Activated T-cell treated with anti-CD3 and anti-CD28 coated beads, Interleukin-2, amount 50 U/mL, for 4 hours (primary cell): ENCODE data around the gene STEAP2. TPM values are rescaled to one million over a fixed set of nuclear protein-coding genes. Genes with fewer than 3 reads are reported as not detected.

Experiments
- ATAC-seq, 2 donors: fragments of 200-7000 bp; cut with Tn5 transposase; one replicate each; pipeline ENCODE4 v1.10.0; 2021
- DNase-seq: peaks from one replicate; pipeline ENCODE4 v3.0.0-alpha.2; 2020
- H3K27me3 Mint-ChIP-seq: one replicate; pipeline ENCODE4 v1.8.0; 2021; ENCODE audit warnings: low read depth, mixed read lengths
- H3K36me3 Mint-ChIP-seq: one replicate; pipeline ENCODE4 v1.8.0; 2022; ENCODE audit warnings: mixed read lengths; ENCODE audit not compliant: insufficient read depth
- H3K4me1 Mint-ChIP-seq: one replicate; pipeline ENCODE4 v1.8.0; 2021; ENCODE audit warnings: low read depth, mixed read lengths
- H3K4me3 Mint-ChIP-seq: one replicate; pipeline ENCODE4 v1.8.0; 2021; ENCODE audit warnings: mild to moderate bottlenecking, moderate library complexity, mixed read lengths
- H3K9me3 Mint-ChIP-seq: one replicate; pipeline ENCODE4 v1.8.0; 2021; ENCODE audit warnings: mixed read lengths
- total RNA-seq, 3 donors: library from RNA; stranded (reverse); gene quantifications; one replicate each; pipeline ENCODE4 v1.2.1, GENCODE V29; 2021

STEAP2 gene
- total RNA-seq = under 1 TPM in 2 of 3 donors, not detected in 1; 0.08 to 0.14 TPM

DNA sequence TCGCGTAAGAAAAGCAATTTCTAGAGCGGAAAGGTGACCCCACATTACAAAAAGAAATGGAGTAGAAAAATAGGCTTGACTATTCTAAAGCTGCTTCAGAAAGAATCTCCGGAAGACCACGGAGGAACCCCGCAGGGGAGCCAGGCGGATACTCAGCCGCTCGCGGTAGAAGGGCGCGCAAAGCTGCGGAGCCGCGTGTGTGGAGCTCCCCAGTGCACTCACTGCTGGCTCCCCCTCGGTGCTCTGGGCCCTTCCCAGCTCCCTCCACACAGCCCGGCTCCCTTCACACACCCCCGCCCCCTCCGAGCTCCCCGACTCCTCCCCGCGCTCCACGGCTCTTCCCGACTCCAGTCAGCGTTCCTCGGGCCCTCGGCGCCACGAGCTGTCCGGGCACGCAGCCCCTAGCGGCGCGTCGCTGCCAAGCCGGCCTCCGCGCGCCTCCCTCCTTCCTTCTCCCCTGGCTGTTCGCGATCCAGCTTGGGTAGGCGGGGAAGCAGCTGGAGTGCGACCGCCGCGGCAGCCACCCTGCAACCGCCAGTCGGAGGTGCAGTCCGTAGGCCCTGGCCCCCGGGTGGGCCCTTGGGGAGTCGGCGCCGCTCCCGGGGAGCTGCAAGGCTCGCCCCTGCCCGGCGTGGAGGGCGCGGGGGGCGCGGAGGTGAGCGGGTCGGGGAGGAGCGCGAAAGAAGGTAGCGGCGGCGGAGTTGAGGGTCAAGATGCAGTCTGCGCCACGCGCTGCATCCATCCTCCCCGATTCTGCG lies at the start of gene STEAP2:
TSS of gene STEAP2 (plus strand) at position 350 of the 758 bp plus-strand sequence. CDS start 13,343 bp downstream, outside the sequence.
- H3K36me3 Mint-ChIP-seq = no peaks in the 10 kb centered on the region
- H3K27me3 Mint-ChIP-seq = peaks cover 15% of the 10 kb centered on the region
- no peaks in the 10 kb centered on the region for H3K9me3 Mint-ChIP-seq
- ATAC-seq (peak; percentile 86 to 94), DNase-seq (no peak)
- H3K4me1 Mint-ChIP-seq = peaks cover 2% of the 10 kb centered on the region
- no peak within 1 kb of the TSS for H3K4me3 Mint-ChIP-seq

DNA sequence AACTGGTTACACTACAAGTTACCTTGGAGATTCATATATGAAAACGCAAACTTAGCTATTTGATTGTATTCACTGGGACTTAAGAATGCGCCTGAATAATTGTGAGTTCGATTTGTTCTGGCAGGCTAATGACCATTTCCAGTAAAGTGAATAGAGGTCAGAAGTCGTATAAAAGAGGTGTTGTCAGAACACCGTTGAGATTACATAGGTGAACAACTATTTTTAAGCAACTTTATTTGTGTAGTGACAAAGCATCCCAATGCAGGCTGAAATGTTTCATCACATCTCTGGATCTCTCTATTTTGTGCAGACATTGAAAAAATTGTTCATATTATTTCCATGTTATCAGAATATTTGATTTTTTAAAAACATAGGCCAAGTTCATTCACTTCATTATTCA lies 48.0 kb upstream of the STEAP2 start:
- DNase-seq (no peak), ATAC-seq (no peak)
- no peaks in the 10 kb centered on the region for H3K9me3 Mint-ChIP-seq
- no peaks in the 10 kb centered on the region for H3K4me1 Mint-ChIP-seq
- H3K27me3 Mint-ChIP-seq = peaks cover 13% of the 10 kb centered on the region
- no peaks in the 10 kb centered on the region for H3K36me3 Mint-ChIP-seq
- H3K4me3 Mint-ChIP-seq = no peak overlapping the region

DNA sequence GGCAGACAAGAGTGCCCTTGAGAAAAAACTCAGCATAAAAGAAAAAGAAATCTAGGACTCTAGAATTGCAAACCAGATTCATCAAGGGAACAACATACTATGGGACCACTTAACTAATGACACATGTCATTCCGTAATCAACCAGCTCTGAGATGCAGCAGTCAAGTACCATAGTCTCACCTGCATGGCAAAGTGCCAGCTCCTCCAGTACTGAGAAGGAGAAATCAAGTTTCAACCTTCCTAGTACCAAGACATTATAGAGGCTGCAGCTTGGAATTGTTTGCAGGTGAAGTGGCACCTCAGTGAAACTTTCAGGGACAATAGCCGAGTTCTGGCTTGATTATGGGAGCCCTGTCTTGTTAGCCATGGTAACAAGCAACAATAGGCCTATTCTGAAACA lies 45.8 kb upstream of the STEAP2 start:
- H3K4me3 Mint-ChIP-seq = no peak overlapping the region
- ATAC-seq (no peak), DNase-seq (no peak)
- H3K36me3 Mint-ChIP-seq = no peaks in the 10 kb centered on the region
- peaks cover 4% of the 10 kb centered on the region for H3K9me3 Mint-ChIP-seq
- H3K27me3 Mint-ChIP-seq = peaks cover 11% of the 10 kb centered on the region
- no peaks in the 10 kb centered on the region for H3K4me1 Mint-ChIP-seq

DNA sequence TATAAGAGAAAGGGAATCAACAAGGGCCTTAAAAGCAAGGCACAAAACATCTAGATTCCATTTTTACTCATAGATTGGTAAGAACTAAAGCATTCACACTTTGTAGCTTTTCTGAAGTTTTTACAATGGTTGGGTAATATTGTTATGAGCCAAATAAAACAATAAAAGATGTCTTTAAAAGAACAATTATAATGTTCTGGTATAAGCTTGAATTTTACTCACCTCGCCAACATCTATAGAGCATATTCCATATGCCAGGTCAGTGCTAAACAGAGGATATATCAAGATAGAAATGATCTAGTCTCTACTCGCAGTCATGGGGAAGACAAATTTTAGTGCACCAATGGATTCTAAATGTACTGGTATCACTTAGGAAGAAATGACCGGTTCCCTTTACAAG lies 45.4 kb upstream of the STEAP2 start:
- Mint-ChIP-seq H3K27me3 (peaks cover 16% of the 10 kb centered on the region), H3K9me3 (peaks cover 4% of the 10 kb centered on the region), H3K4me1 (no peaks in the 10 kb centered on the region), H3K36me3 (no peaks in the 10 kb centered on the region), H3K4me3 (no peak overlapping the region)
- DNase-seq (no peak), ATAC-seq (no peak)

DNA sequence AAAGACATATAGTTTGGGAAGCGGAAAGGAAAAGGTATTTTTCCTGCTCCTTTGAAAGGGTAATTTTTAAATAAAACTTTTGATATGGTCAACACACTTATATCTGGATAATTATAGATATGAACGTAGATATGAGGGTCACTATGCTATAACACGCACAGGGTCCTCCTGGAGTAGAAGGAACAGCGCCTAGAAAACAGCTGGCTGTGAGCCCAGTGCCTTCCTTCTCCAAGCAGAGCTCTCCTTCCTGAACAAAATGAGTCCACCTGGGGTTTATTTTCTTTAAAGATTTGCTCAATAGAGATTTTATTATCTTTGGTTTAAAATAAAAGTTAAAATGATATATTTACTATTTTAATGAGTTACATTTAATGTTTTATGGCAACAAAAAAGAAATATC lies 44.2 kb upstream of the STEAP2 start:
- ATAC-seq (no peak), DNase-seq (no peak)
- Mint-ChIP-seq H3K36me3 (no peaks in the 10 kb centered on the region), H3K4me3 (no peak overlapping the region), H3K4me1 (no peaks in the 10 kb centered on the region), H3K9me3 (peaks cover 4% of the 10 kb centered on the region), H3K27me3 (peaks cover 24% of the 10 kb centered on the region)

DNA sequence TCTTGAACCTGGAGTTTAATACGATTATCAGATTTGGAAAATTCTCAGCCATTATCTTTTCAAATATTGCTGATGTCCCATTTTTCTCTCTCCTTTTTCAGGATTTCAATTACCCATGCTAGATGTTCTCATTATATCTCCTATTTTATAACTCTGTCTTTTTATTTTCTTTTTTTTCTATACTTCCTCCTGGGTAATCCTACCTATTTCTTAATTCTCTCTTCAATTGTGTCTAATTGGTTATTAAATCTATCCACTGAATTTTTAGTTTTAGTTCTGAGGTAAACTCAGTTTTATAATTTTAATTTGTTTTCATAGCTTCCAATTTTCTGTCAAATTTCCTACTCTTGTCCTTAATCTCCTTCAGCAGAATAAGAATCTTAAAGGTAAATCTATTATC lies 41.6 kb upstream of the STEAP2 start:
- no peak for DNase-seq
- Mint-ChIP-seq H3K27me3 (peaks cover 26% of the 10 kb centered on the region), H3K36me3 (no peaks in the 10 kb centered on the region), H3K4me3 (no peak overlapping the region), H3K4me1 (no peaks in the 10 kb centered on the region), H3K9me3 (peaks cover 4% of the 10 kb centered on the region)
- no peak for ATAC-seq

DNA sequence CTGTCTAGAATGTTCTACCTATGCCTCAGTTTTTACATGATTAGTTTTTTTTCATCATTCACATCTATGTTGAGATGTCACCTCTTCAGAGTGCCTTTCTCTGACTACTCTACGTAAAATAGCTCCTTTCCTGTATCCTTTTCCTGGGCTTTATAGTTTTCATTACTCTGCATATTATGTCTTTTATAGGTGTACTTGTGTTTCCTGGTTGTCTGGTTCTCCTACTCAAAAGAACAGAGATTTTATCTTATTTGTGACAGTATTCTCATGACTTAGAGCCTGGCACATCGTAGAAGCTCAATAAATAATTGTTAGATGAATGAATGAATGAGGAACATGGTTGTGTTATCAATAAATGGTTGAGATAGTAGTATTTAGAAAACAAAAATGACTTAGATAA lies 39.4 kb upstream of the STEAP2 start:
- DNase-seq (no peak), ATAC-seq (no peak)
- no peaks in the 10 kb centered on the region for H3K4me1 Mint-ChIP-seq
- H3K4me3 Mint-ChIP-seq = no peak overlapping the region
- peaks cover 21% of the 10 kb centered on the region for H3K27me3 Mint-ChIP-seq
- no peaks in the 10 kb centered on the region for H3K36me3 Mint-ChIP-seq
- H3K9me3 Mint-ChIP-seq = peaks cover 4% of the 10 kb centered on the region

DNA sequence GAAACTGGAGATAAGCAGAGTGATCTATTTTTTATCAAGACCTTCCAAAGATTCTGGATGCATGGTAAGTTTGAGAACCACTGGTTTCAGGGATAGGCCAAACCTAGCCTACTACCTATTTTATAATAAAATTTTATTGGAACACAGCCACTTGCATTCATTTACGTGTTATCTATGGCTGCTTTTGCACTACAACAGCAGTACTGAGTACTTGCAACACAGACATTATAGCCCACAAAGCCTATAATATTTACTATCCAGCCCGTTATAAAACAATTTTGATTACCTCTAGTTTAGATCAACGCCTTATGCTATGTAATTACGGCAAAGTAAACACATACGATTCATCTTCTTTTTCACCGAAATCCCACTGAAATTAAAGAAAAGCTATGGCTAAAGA lies 38.9 kb upstream of the STEAP2 start:
- no peak for ATAC-seq
- no peaks in the 10 kb centered on the region for H3K4me1 Mint-ChIP-seq
- peaks cover 4% of the 10 kb centered on the region for H3K9me3 Mint-ChIP-seq

DNA sequence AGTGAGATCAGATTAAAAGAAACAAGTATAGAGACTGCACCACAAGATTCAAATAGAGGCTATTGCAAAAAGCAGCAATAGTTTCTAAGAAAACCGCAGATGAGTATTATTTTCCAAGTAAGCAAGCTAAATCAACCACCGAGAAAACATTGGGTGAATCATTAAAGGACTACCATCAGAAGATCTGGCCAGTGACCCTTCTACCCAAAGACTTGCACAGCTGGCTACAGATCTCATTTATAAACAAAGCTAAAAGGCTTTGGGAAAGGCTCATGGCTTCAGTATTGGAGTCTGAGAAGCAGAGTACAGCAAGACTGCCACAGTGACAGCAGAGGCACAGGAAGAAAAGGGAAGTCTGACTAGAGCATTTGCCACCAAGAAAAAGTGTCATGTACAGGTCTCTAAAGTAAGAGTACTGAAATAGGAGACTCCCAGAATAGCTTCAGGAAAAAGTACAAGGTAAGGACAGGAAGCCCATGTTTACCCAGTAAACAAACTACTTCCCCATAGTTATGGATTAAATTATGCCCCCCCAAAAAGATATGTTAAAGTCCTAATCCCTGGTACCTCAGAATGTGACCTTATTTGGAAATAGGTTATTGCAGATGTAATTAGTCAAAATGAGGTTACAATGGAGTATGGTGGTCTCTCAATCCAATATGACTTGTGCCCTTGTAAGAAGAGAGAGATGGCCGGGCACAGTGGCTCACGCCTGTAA lies 38.3 kb upstream of the STEAP2 start:
- Mint-ChIP-seq H3K4me1 (no peaks in the 10 kb centered on the region), H3K9me3 (peaks cover 4% of the 10 kb centered on the region), H3K27me3 (peaks cover 21% of the 10 kb centered on the region), H3K36me3 (no peaks in the 10 kb centered on the region), H3K4me3 (no peak overlapping the region)
- ATAC-seq (no peak), DNase-seq (no peak)

More for the DNA sequence above, 38.9 kb upstream of the STEAP2 start:
- Mint-ChIP-seq H3K36me3 (no peaks in the 10 kb centered on the region), H3K4me3 (no peak overlapping the region), H3K27me3 (peaks cover 21% of the 10 kb centered on the region)
- DNase-seq = no peak

DNA sequence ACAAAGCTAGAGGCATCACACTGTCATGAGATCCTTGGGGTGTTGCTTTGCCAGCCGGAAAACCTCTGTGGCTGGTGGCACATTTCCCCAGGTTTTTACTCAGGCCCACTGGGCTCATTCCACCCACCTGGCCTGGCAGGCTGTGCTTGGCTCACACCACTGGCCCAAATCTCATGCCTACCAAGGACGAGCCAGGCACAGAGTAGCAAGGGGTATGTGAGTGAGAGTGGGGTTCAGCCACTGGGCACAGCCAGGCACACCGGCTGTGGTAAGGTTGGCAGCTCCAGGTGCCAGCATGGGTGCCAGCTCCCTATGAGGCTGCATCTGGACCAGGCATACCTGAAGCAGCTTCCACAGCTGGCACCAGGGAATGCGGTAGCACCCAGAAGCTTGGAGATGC lies 35.9 kb upstream of the STEAP2 start:
- peaks cover 13% of the 10 kb centered on the region for H3K4me1 Mint-ChIP-seq
- no peak for DNase-seq

DNA sequence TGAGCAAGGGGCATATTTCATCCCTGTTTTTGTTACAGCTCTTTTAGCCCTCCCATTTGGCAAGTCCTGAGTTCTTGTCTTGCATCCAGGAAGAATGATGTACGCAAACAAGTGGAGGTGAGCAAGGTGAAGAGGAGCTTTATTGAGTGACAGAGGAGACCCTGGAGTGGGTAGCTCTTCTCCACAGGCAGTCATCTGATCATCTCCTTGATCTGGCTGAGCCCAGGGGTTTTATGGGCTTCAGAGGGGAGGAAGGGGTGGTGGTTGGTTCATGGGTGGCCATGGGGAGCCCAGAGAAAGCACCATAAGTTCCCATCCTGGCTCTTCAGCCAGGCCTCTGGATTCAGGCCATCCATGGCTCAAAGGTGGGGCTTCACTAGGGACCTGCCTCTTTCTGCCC lies 35.3 kb upstream of the STEAP2 start:
- no peaks in the 10 kb centered on the region for H3K36me3 Mint-ChIP-seq
- ATAC-seq (no peak), DNase-seq (no peak)
- no peak overlapping the region for H3K4me3 Mint-ChIP-seq
- H3K9me3 Mint-ChIP-seq = no peaks in the 10 kb centered on the region
- H3K4me1 Mint-ChIP-seq = peaks cover 13% of the 10 kb centered on the region
- peaks cover 15% of the 10 kb centered on the region for H3K27me3 Mint-ChIP-seq

More for the DNA sequence above, 35.9 kb upstream of the STEAP2 start:
- no peaks in the 10 kb centered on the region for H3K36me3 Mint-ChIP-seq
- no peak for ATAC-seq
- no peak overlapping the region for H3K4me3 Mint-ChIP-seq
- peaks cover 20% of the 10 kb centered on the region for H3K27me3 Mint-ChIP-seq
- no peaks in the 10 kb centered on the region for H3K9me3 Mint-ChIP-seq

DNA sequence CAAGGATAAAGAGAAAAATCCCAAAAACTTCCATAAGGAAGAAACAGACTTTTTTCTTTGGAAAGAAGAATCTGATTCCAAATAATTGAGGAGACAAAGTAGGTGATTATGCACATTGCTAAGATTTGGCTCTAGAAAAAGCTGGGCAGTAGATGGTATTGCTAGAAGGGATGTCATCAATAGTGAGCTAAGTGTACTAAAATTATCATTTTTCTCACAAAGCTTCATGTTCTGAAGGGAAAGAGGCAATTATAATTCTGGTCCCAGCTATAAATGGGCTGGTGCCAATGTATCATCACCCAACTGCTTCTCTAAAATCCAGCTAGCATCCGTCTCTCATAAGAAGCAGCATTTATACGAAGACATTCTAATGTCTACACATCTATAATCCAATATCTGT lies 33.4 kb upstream of the STEAP2 start:
- peaks cover 2% of the 10 kb centered on the region for H3K27me3 Mint-ChIP-seq
- ATAC-seq = no peak
- H3K4me3 Mint-ChIP-seq = no peak overlapping the region
- H3K4me1 Mint-ChIP-seq = peaks cover 13% of the 10 kb centered on the region
- DNase-seq = no peak
- no peaks in the 10 kb centered on the region for H3K9me3 Mint-ChIP-seq
- no peaks in the 10 kb centered on the region for H3K36me3 Mint-ChIP-seq

DNA sequence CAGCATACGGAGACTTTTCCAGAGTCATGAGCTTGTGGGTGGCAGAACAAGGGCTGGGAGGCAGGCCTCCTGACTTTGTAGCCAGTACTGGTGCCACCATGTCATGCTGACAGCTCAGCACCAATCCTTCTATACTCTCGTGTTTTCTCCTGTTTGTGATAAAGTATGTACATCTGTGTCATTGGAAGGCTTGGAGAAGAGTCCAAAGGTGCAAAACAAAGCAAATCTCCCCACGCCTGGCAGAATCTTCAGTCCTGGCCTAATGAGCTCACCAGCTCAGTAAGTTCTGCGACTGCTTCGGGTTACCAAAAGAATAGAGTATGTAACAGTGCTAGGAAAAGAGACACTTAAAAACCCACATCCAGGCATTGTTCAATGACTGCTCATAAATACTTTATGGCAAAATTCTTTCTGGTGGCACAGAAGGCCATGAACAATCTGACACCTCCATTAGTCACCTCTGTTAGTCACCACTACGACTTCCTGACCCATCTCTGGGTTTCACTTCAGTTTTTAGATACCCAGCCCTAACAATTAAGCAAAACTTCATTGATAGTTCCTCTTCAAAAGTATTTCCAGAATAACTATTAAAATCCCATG lies 32.8 kb upstream of the STEAP2 start:
- no peak for DNase-seq
- H3K4me3 Mint-ChIP-seq = no peak overlapping the region
- ATAC-seq = peak; percentile 92 to 94

DNA sequence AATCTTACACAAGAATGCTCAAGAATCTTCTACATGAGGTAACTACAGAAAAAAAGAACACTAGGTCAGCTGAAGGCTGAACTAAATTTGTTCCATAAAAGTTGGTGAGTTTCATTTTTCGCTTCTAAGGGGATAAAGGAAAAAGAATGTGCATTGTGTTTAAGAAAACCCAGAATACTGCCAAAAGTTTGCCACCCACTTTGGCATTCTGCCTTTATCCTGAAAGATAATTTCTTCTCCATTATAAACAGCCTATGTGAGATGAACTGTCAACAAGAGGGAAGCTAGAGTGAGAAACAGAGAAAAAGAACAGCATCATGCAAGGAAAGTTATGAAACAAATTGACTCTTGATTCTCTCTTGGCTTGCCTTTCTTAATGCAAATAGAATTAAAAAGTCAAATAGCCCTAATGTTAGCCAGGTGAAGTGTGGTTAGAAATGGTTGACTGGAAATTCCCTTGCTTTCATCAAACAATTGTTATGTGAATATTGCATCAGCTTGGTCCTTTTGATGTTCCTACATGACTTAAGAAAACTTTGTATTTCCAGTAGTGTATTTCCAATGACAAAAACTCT lies 31.4 kb upstream of the STEAP2 start:
- Mint-ChIP-seq H3K9me3 (no peaks in the 10 kb centered on the region), H3K4me1 (peaks cover 13% of the 10 kb centered on the region), H3K4me3 (no peak overlapping the region), H3K36me3 (no peaks in the 10 kb centered on the region), H3K27me3 (no peaks in the 10 kb centered on the region)
- ATAC-seq (no peak), DNase-seq (no peak)

More for the DNA sequence above, 32.8 kb upstream of the STEAP2 start:
- H3K36me3 Mint-ChIP-seq = no peaks in the 10 kb centered on the region
- H3K4me1 Mint-ChIP-seq = peaks cover 13% of the 10 kb centered on the region
- no peaks in the 10 kb centered on the region for H3K9me3 Mint-ChIP-seq
- no peaks in the 10 kb centered on the region for H3K27me3 Mint-ChIP-seq
